ENCODE data around the gene RYR2. TPM values are rescaled to one million over a fixed set of nuclear protein-coding genes. Genes with fewer than 3 reads are reported as not detected.

RYR2 gene
- total RNA-seq, 1 donor from 2014 or later, result 15.2 TPM

GRCh38 chr1:237093691-237094090 is 51.7 kb downstream of the RYR2 start:
- Histone ChIP-seq H3K4me3 (no peak overlapping the region), H3K27me3 (no peaks in the 10 kb centered on the region), H3K4me1 (peaks cover 0 to 12% of the 10 kb centered on the region in 2 donors), H3K27ac (no peak overlapping the region), H3K36me3 (no peaks in the 10 kb centered on the region), H3K9me3 (no peaks in the 10 kb centered on the region)
- intact Hi-C loops (cut with DNase I), result no loop called here
- DNase-seq (ENCODE audit: low spot score in 2 of 2), result no peak
- TF ChIP-seq CTCF (IDR thresholded peaks at IDR 0.05), result no peak

GRCh38 chr1:237098541-237098940 is 56.6 kb downstream of the RYR2 start:
- TF ChIP-seq CTCF (IDR thresholded peaks at IDR 0.05), result no peak
- Histone ChIP-seq H3K9me3 (no peaks in the 10 kb centered on the region), H3K36me3 (no peaks in the 10 kb centered on the region), H3K27ac (no peak overlapping the region), H3K27me3 (no peaks in the 10 kb centered on the region), H3K4me1 (peaks cover 0 to 12% of the 10 kb centered on the region in 2 donors), H3K4me3 (no peak overlapping the region)
- DNase-seq (ENCODE audit: low spot score in 2 of 2), result no peak
- intact Hi-C loops (cut with DNase I), result no loop called here

- no peak overlapping the region for H3K4me3 ChIP-seq
- no peak overlapping the region for H3K27ac ChIP-seq
- no peaks in the 10 kb centered on the region for H3K4me1 ChIP-seq
- H3K36me3 ChIP-seq, result no peaks in the 10 kb centered on the region
- intact Hi-C loops (cut with DNase I), result no loop called here
- no peak for TF ChIP-seq CTCF (IDR thresholded peaks at IDR 0.05)
- H3K9me3 ChIP-seq, result no peaks in the 10 kb centered on the region
- no peak for DNase-seq (ENCODE audit: low spot score in 2 of 2)
- no peaks in the 10 kb centered on the region for H3K27me3 ChIP-seq
These were observed 61.0 kb downstream of the RYR2 start for GRCh38 chr1:237103021-237103420.

GRCh38 chr1:237104096-237104495 is 62.1 kb downstream of the RYR2 start:
- H3K4me1 ChIP-seq, result no peaks in the 10 kb centered on the region
- DNase-seq (ENCODE audit: low spot score in 2 of 2), result no peak
- H3K27me3 ChIP-seq, result no peaks in the 10 kb centered on the region
- no peak overlapping the region for H3K27ac ChIP-seq
- no peak for TF ChIP-seq CTCF (IDR thresholded peaks at IDR 0.05)
- no peaks in the 10 kb centered on the region for H3K9me3 ChIP-seq
- H3K4me3 ChIP-seq, result no peak overlapping the region
- intact Hi-C loops (cut with DNase I), result no loop called here
- no peaks in the 10 kb centered on the region for H3K36me3 ChIP-seq

GRCh38 chr1:237105826-237106225 is 63.8 kb downstream of the RYR2 start:
- no peak for TF ChIP-seq CTCF (IDR thresholded peaks at IDR 0.05)
- no peak for DNase-seq (ENCODE audit: low spot score in 2 of 2)
- Histone ChIP-seq H3K4me3 (no peak overlapping the region), H3K27ac (no peak overlapping the region), H3K36me3 (no peaks in the 10 kb centered on the region), H3K27me3 (no peaks in the 10 kb centered on the region), H3K9me3 (no peaks in the 10 kb centered on the region), H3K4me1 (no peaks in the 10 kb centered on the region)
- intact Hi-C loops (cut with DNase I), result no loop called here
